D341Med (cell line): ENCODE data around the gene BOD1L1.
"Not testable (repeated sequence)": the region's sequence is repeated elsewhere in the genome, so short reads cannot be mapped to it uniquely, and the experiment has no call there.

ENCODE experiments used
- DNase-seq: peaks from one replicate; pipeline ENCODE4 v3.0.0; 2012; ENCODE audit warnings: low spot score

The BOD1L1 gene

DNA sequence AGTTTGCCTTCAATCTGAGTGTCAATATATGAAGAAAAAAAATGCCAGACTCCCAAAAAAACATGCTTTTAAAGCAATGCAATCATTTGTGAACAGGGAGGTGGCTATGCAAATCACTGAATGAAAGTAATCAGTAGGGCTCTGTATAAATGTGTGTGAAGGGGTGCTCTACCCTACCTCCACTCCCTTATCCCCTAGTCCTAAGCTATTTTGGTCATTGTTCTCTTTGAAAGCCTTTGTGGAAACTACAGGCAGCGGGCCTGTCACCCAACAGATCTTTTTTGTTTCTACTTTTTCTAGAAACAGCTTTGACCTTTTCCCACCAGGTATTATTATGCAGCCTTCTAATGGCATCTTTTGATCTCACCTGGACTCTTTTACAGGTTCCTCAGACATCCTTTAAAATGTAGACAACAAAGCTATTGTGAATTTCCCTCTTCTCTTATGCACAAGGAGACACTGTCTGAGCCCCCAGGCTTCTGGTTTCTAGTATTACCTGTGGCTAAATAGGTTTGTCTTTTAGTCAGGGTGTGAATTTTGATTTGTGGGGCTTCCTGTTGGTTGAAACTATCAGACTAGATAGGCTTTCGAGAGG is 9.2 kb downstream of the BOD1L1 start:
- no peak for DNase-seq

- DNase-seq, result no peak
These were observed 9.7 kb downstream of the BOD1L1 start for GRCh38 chr4:13617801-13618200.

GRCh38 chr4:13616597-13616996 is 10.9 kb downstream of the BOD1L1 start:
- DNase-seq, result no peak

- DNase-seq, result no peak
These were observed 12.4 kb downstream of the BOD1L1 start for GRCh38 chr4:13615161-13615560.

DNA sequence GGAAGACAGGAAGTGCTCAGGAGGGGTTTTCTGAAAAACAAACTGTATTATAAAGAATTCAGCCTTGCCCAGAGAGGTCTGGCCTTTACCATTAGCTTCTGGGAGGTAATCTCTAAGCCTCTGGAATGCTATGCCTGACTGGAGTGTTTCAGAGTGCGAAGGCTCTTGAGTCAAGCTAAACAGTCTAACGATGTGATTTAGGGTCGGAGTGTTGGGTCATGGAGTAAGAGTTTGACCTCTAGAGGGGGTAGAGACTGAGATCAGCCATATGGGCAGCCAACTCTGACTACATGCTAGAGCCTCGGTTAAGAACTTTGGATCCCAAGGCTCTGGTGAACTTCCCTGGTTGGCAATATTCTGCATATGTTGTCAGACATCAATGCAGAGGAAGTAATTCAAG is 15.0 kb downstream of the BOD1L1 start:
- no peak for DNase-seq

- no peak for DNase-seq
These were observed 16.2 kb downstream of the BOD1L1 start for GRCh38 chr4:13611283-13611842.

GRCh38 chr4:13605330-13605729 is 22.2 kb downstream of the BOD1L1 start:
- DNase-seq, result no peak

DNA sequence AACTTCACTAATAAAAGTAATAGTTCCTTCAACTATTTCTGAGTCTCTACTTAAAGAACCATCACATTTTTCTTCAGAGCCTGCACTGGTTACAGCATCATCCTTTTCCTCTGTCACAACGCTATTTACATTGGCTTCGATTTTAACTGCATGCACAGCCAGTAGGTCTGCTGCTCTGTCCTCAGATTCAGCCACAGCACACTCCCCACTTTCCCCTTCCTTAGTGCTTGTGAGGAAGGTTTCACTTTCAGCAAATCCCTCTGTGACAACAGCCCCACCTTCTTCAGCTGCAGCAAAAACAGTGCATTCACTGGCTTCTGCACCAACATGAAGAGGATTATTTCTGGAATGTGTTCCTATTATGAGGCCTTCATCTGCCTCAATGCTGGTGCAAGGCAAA is 25.7 kb downstream of the BOD1L1 start:
- DNase-seq, result no peak

DNA sequence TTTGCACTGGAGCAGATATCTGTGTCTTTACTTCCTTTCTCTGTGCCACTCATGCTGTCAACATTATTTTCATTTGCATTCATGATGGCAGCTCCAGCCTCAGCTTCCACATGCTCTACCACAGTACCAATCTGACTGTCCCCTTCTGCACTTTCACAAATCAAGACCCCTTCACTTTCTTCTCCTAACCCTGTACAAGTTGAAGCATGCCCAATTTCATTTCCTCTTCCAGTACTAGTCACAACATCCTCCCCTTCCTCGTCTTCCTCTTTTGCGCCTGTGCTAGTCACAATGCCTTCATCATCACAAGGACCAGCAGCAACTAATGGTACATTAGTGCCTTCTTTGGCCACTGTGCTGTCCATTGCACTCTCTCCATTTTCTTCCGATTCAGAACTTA is 26.5 kb downstream of the BOD1L1 start:
- no peak for DNase-seq

DNA sequence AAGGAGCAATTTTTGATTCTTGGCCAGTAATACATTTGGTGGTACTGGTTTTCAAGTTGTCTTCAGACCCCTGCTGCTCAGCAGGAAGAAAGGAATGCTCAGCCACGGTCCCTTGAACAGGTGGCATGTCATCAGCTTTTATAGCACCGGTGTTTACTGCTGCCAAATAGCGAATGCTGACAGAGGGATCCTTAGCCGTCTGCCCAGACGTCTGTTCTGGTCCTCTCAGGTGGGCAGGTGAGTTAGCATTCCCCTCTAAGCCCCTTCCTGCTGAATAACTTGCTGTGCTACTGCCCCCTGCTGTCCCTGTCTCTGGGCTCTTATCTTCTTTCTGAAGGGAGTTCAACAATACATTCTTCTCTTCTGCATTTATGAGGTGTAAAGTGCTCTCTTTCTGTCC is 28.4 kb downstream of the BOD1L1 start:
- DNase-seq, result peak; percentile 41

DNA sequence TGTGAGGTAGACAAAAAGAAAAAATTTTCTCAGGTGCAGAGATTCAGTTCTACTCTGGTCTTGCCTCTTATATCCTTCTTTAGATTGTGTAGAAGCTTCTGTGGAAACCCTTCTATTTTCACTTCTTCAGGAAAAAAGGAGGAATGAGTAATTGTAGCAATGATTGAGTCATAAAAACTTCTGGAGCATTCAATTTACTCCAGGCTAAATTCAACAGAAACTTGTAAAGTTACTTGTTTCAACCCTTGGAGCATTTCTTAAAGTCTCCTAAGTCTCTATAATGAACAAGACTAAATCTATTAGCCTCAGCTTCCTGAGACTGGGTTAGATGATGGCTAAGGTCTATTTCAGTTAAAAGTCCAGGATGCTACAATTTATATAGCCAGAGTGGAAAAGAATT is 29.9 kb downstream of the BOD1L1 start:
- DNase-seq, result no peak

GRCh38 chr4:13597141-13597540 is 30.4 kb downstream of the BOD1L1 start:
- no peak for DNase-seq

GRCh38 chr4:13592220-13592619 is 35.3 kb downstream of the BOD1L1 start:
- DNase-seq, result no peak

DNA sequence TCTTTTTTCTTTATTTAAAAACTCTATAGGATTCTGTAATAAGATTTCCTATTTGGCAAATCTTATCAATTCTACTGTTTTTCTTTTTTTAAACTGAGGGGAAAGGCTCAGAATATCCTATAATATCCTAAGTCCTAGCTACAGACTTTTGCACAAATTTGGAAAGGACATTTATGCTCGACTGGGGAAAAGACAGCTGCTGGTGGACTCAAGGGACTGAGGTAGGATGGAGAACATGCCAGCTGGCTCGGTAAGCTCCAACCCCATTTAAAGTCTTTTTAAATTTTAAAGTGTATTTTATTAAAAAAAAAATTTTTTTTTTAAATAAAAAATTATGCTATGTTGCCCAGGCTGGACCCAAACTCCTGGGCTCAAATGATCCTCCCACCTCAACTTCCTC is 36.8 kb downstream of the BOD1L1 start:
- no peak for DNase-seq

DNA sequence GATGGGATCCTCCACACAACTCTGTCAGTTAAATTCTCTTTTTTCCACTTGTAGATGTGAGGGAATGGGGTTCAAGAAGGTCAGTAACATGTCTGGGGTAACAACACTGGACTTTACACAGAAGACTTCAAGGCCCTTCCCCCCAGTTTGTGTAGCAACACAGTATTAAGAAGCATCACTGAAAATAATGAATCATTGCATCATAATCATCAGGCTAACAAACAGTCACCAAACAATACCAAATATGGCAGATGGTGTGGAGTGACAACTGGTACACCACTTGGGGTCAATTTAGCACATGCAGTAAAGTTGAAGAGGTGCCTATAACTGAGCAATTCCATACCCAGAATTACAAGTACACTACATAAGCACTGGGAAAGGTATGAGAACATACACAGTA is 38.6 kb downstream of the BOD1L1 start:
- DNase-seq, result no peak

DNA sequence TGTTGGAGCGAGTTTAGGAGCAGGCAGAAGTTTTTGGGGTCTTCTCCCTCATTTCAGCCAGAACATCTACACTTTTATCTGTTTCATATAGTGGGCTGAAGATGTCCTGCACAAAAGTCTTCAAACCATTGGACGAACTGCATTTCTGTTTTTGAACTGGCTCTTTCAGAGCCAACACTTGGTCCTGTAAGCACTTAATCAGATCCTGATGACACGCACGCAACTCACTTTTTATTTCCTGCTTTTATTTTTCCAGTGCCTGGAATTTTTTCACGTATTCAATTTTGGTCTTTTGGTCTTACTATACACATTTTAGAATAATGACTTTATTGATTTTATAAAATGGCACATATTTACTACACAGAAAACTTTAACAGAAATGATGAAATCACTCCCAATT is 43.0 kb downstream of the BOD1L1 start:
- no peak for DNase-seq

GRCh38 chr4:13580036-13580435 is 47.5 kb downstream of the BOD1L1 start:
- no peak for DNase-seq

DNA sequence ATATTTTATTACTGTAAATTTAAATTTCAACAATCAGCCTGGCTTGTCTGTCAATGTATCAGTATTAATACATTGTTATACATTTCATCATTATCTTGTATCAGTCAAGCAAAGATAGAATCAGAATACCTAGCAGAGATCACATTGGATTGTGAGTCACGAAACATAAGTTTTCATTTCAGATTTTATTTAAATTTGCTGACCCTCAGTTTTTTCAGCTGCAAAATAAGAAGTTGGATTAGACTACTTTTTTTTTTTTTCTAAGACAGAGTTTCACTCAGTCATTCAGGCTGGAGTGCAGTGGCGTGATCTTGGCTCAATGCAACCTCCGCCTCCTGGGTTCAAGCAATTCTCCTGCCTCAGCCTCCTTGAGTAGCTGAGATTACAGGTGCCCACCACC is 49.9 kb downstream of the BOD1L1 start:
- DNase-seq, result no peak

GRCh38 chr4:13570916-13571315 is 56.6 kb downstream of the BOD1L1 start:
- DNase-seq, result no peak

DNA sequence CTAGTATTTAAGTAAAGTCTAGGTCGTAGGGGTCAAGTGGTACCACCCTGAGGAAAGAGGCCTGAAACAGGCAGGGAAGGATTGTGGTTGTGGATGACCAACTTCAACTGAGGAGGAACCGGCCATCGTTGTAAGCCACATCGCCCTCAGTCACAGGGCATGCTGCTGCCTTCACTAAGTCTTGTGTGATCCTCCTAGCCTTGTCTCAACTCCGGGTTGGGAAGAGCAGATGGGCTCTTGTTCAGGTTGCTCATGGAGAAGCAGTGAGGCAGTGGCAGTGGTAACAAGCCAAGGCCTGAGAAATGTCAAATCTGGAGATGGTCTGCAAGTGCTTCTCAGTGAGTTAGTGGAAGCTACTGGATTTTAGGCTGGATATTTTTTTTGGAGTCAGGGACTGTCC is 60.4 kb downstream of the BOD1L1 start:
- no peak for DNase-seq

GRCh38 chr4:13562876-13563275 is 64.6 kb downstream of the BOD1L1 start:
- no peak for DNase-seq

- no peak for DNase-seq
These were observed 65.9 kb downstream of the BOD1L1 start for GRCh38 chr4:13561673-13562072.

DNA sequence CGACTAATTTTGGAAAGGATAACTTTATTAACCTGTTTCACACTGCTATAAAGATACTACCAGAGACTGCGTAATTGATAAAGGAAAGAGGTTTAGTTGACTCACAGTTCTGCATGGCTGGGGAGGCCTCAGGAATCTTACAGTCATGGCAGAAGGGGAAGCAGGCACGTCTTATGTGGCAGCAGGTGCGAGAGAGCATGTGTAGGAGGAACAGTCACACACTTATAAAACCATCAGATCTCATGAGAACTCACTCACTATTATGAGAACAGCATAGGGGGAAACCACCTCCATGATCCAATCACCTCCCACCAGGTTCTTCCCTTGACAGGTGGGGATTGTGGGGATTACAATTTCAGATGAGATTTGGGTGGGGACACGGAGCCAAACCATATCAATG is 67.4 kb downstream of the BOD1L1 start:
- DNase-seq, result not testable (repeated sequence)

DNA sequence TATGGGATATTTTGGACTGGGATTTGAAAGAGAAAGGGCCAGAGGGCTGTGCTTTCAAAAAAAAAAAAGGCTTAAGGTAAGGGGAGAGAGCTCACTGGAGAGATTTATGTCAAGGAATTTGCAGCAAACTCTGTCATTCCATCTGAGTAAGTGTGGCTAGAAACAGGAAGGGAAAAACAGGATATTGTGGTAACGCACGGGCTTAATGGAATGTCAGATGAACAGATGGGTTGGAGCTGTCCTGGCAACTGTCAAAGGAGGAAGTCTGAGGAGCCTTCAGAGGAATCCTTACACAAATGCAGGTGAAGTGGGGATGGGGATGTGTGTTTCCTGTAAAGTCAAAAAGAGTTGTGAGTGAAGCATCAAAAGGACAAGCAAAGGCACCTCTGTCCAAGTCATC is 68.1 kb downstream of the BOD1L1 start:
- no peak for DNase-seq

DNA sequence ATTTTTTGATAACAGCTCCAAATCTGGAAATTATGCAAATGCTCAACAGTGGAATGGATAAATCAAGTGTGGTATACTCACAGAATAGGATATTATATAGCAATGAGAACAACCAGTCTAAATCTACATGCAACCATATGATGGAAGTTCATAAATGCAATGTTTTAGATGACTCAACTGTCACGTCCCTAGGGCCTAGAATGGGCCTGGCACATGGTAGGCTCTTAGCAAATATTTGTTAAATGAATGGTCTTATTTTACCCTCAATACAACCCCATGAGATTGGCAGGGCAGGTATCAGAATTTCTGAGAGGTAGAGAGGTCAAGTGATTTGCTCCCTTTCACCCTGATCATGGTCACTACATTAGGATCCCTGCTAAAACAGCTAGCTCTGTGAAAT is 68.6 kb downstream of the BOD1L1 start:
- no peak for DNase-seq
